K562 (cell line): Measurements from ENCODE around the gene PPIL4. TPM values are rescaled to one million over a fixed set of nuclear protein-coding genes. Genes with fewer than 3 reads are reported as not detected.
A peak's percentile ranks its signal among the peaks of the same experiment; 100 is the strongest.

Experiments used
- ATAC-seq: fragments of 200-7000 bp; cut with Tn5 transposase; 3 replicates; pipeline ENCODE4 v1.9.1; 2020; ENCODE audit warnings: moderate library complexity
- BruUV-seq: library from RNA; stranded (reverse); fragments of 400-500 nt; replicated peaks from 2 replicates; lab custom pipeline; 2021; lab: Mats Ljungman, UMichigan
- CTCF ChIA-PET: fragments of 300-600 bp; formaldehyde crosslinking; extraction: SDS; loops from one replicate; lab custom pipeline; 2021; ENCODE audit warnings: low intra/inter-chr PET ratio; lab: Yijun Ruan, JAX
- POLR2A ChIA-PET: fragments of 300-600, 350-650 bp; sonication (Branson Sonifier 250); formaldehyde crosslinking; extraction: SDS; loops from one replicate; lab custom pipeline; 2021; ENCODE audit warnings: antibody characterized with exemption, inconsistent platforms; lab: Yijun Ruan, JAX
- DNase-seq, 4 experiments: peaks; one replicate each; pipeline versions ENCODE4 v3.0.0 to v3.0.0-alpha.2; 2011 to 2018; ENCODE audit warnings: low spot score in 3 of 4, mixed read lengths in 3 of 4; ENCODE audit errors: extremely low read depth in 1 of 4
- FAIRE-seq: peaks from 2 replicates; lab custom pipeline; 2011; peaks lifted over from hg19 to GRCh38; lab: Jason Lieb, UNC
- H2AFZ ChIP-seq: 2 replicates; pipeline ENCODE4 v1.6.0; 2011; ENCODE audit warnings: low read depth, low read length, control low read depth, inconsistent platforms
- H3K27ac ChIP-seq: fragments of 200-600 bp; 3 replicates; pipeline ENCODE4 v1.8.0; 2011; ENCODE audit warnings: low read depth, mild to moderate bottlenecking, control low read depth, inconsistent platforms, low read length, moderate library complexity, mixed read lengths; ENCODE audit errors: extremely low read depth
- H3K27me3 ChIP-seq, 2 experiments: fragments of 300-600 bp in 1 of 2; 2 replicates in 1 of 2; 3 replicates in 1 of 2; pipeline versions ENCODE4 v1.6.0 to v1.8.0; 2011; ENCODE audit warnings: inconsistent platforms in 2 of 2, low read length in 2 of 2, mild to moderate bottlenecking in 1 of 2, mixed read lengths in 1 of 2, moderate library complexity in 1 of 2; ENCODE audit not compliant: control insufficient read depth in 2 of 2, insufficient read depth in 2 of 2
- H3K36me3 ChIP-seq: fragments of 300-600 bp; 3 replicates; pipeline ENCODE4 v1.8.0; 2011; ENCODE audit warnings: mild to moderate bottlenecking, low read length, inconsistent platforms; ENCODE audit not compliant: control insufficient read depth, insufficient read depth
- H3K4me1 ChIP-seq, 2 experiments: fragments of 200-600 bp in 1 of 2; replicated peaks in 1 of 2; 2 replicates in 1 of 2; 3 replicates in 1 of 2; pipeline versions ENCODE4 v1.5.1 to v1.8.0; 2011; ENCODE audit warnings: inconsistent platforms in 2 of 2, low read length in 2 of 2, mild to moderate bottlenecking in 1 of 2, mixed read lengths in 1 of 2, moderate library complexity in 1 of 2; ENCODE audit not compliant: control insufficient read depth in 2 of 2, insufficient read depth in 2 of 2
- H3K4me2 ChIP-seq: 2 replicates; pipeline ENCODE4 v1.6.1; 2011; ENCODE audit warnings: low read length, control low read depth, inconsistent platforms, mixed read lengths; ENCODE audit not compliant: insufficient read depth
- H3K4me3 ChIP-seq: fragments of 200-600 bp; sonication (generic), shearing (Covaris generic); 2 replicates; pipeline ENCODE4 v1.5.1; 2016; ENCODE audit warnings: control low read depth, inconsistent platforms
- H3K79me2 ChIP-seq: fragments of 200-600 bp; 3 replicates; pipeline ENCODE4 v1.8.0; 2011; ENCODE audit warnings: low read length, inconsistent platforms; ENCODE audit not compliant: control insufficient read depth, insufficient read depth
- H3K9ac ChIP-seq, 2 experiments: 2 replicates each; pipeline versions ENCODE4 v1.6.0 to v1.6.1; 2011; ENCODE audit warnings: low read depth in 2 of 2, low read length in 2 of 2, control low read depth in 1 of 2, inconsistent platforms in 1 of 2, mild to moderate bottlenecking in 1 of 2, mixed read lengths in 1 of 2; ENCODE audit not compliant: insufficient read depth in 1 of 2
- H3K9me1 ChIP-seq: one replicate; pipeline ENCODE4 v1.6.0; 2011; ENCODE audit warnings: inconsistent platforms, mild to moderate bottlenecking, low read length, moderate library complexity; ENCODE audit not compliant: control insufficient read depth, insufficient read depth
- H3K9me3 ChIP-seq: replicated peaks from 2 replicates; pipeline ENCODE4 v1.5.1; 2011; ENCODE audit warnings: low read depth, low read length, inconsistent platforms; ENCODE audit not compliant: control insufficient read depth, insufficient read depth
- H4K20me1 ChIP-seq: replicated peaks from 2 replicates; pipeline ENCODE4 v1.6.1; 2011; ENCODE audit warnings: low read length, inconsistent platforms, mixed read lengths; ENCODE audit not compliant: control insufficient read depth, insufficient read depth
- ARID1B ChIP-seq: fragments of 450-650 bp; IDR thresholded peaks from 2 replicates; pipeline ENCODE4 v1.6.1; 2016; ENCODE audit warnings: antibody characterized with exemption, mild to moderate bottlenecking, inconsistent platforms
- CBFA2T2 ChIP-seq: fragments of 450-650 bp; conservative IDR thresholded peaks from 2 replicates; pipeline ENCODE4 v1.6.1; 2017; ENCODE audit warnings: mild to moderate bottlenecking
- CBFA2T3 ChIP-seq: fragments of 450-650 bp; IDR thresholded peaks from 2 replicates; pipeline ENCODE4 v1.6.1; 2017
- ERF ChIP-seq: fragments of 450-650 bp; formaldehyde crosslinking; IDR thresholded peaks from 2 replicates; pipeline ENCODE4 v1.4.0; 2020; ENCODE audit warnings: mild to moderate bottlenecking, mixed read lengths
- HDAC8 ChIP-seq: fragments of 450-650 bp; IDR thresholded peaks from 2 replicates; pipeline ENCODE4 v1.6.1; 2016; ENCODE audit warnings: mild to moderate bottlenecking, missing genetic modification characterization, moderate library complexity, missing compliant biosample characterization
- MTA2 ChIP-seq: fragments of 450-650 bp; IDR thresholded peaks from 2 replicates; pipeline ENCODE4 v1.6.1; 2016; ENCODE audit warnings: low read depth
- POLR2AphosphoS5 ChIP-seq: IDR thresholded peaks from 2 replicates; pipeline ENCODE4 v1.6.1; 2011; ENCODE audit warnings: mild to moderate bottlenecking, low read depth, low read length, moderate library complexity; ENCODE audit not compliant: control insufficient read depth, insufficient read depth
- SMARCA4 ChIP-seq: fragments of 450-650 bp; IDR thresholded peaks from 2 replicates; pipeline ENCODE4 v1.6.1; 2016
- TAL1 ChIP-seq: fragments of 450-650 bp; IDR thresholded peaks from 2 replicates; pipeline ENCODE4 v1.6.1; 2016; ENCODE audit warnings: mild to moderate bottlenecking
- TBL1XR1 ChIP-seq, 2 experiments: IDR thresholded peaks; 2 replicates each; pipeline ENCODE4 v1.6.1; 2012; ENCODE audit warnings: improper control_type of control experiment in 2 of 2, low read length in 2 of 2, mild to moderate bottlenecking in 1 of 2
- TCF3 ChIP-seq: sonication (generic); formaldehyde crosslinking; IDR thresholded peaks from 2 replicates; pipeline ENCODE4 v1.4.0; 2020; ENCODE audit warnings: mild to moderate bottlenecking, missing genetic modification reagents
- TEAD4 ChIP-seq, 2 experiments: sonication (generic) in 1 of 2; formaldehyde crosslinking in 1 of 2; IDR thresholded peaks; 2 replicates each; pipeline versions ENCODE4 v1.6.1 to v1.8.0; 2012 to 2022; ENCODE audit warnings: borderline replicate concordance in 1 of 2, inconsistent platforms in 1 of 2, low read length in 1 of 2, mild to moderate bottlenecking in 1 of 2, missing genetic modification reagents in 1 of 2
- ZNF384 ChIP-seq: IDR thresholded peaks from 2 replicates; pipeline ENCODE4 v1.6.1; 2012; ENCODE audit warnings: low read depth, low read length, improper control_type of control experiment
- WGBS: fragments of 100-300 bp; shearing (Covaris generic); methylation state at CpG from one replicate; pipeline ENCODE4 v1.1.6; 2016; ENCODE audit warnings: low coverage, mixed read lengths; ENCODE audit not compliant: insufficient coverage; ENCODE audit errors: missing lambda C conversion rate; 5-methylcytosine and 5-hydroxymethylcytosine counted together
- in situ Hi-C: fragments of 300-500 bp; cut with MboI; formaldehyde crosslinking; loops from 4 replicates; pipeline ENCODE4 v1.15.0; 2018; ENCODE audit warnings: inconsistent platforms, mixed read lengths
- intact Hi-C: fragments of 100-400 bp; cut with micrococcal nuclease; formaldehyde crosslinking; loops from 2 replicates; pipeline ENCODE4 v1.14.2; 2022
- polyA plus RNA-seq, 8 experiments: library from polyadenylated mRNA; depleted of rRNA in 4 of 8; stranded (reverse) in 5 of 8; unstranded in 3 of 8; fragments of >200 nt; fragmentation: Nextera tagmentation in 2 of 8; fragmentation: Illumina TruSeq in 1 of 8; extraction: Ambion mirVana in 2 of 8; extraction: Trizol in 1 of 8; gene quantifications; 2 replicates each; pipeline versions ENCODE4 v1.2.1 to v1.2.3, GENCODE V29; 2011 to 2014; ENCODE audit warnings: inconsistent platforms in 1 of 8, missing spikeins in 1 of 8
- total RNA-seq, 7 experiments: library from RNA; depleted of rRNA in 6 of 7; stranded (reverse); fragments of >200 nt in 6 of 7; fragmentation: Illumina TruSeq in 2 of 7; extraction: Trizol in 2 of 7; gene quantifications; 2 replicates each; pipeline versions ENCODE4 v1.2.1 to v1.2.3, GENCODE V29; 2011 to 2021; ENCODE audit warnings: low replicate concordance in 1 of 7
- TF ChIP-seq, protein P1 (sequence below): sonication (generic); formaldehyde crosslinking; IDR thresholded peaks from 2 replicates; pipeline ENCODE4 v1.8.1; 2023; ENCODE audit warnings: mild to moderate bottlenecking, missing genetic modification reagents
- TF ChIP-seq, protein P2 (sequence below): sonication (generic); formaldehyde crosslinking; IDR thresholded peaks from 2 replicates; pipeline ENCODE4 v1.8.0; 2022; ENCODE audit warnings: missing genetic modification reagents, mild to moderate bottlenecking, borderline replicate concordance

Gene PPIL4
- total and polyA plus RNA-seq, 9 of the 15 experiments (the other 6 are each of a cell fraction or from before 2014, with no cell fraction given), result 14.5 to 55.2 (median 45.9) TPM

DNA sequence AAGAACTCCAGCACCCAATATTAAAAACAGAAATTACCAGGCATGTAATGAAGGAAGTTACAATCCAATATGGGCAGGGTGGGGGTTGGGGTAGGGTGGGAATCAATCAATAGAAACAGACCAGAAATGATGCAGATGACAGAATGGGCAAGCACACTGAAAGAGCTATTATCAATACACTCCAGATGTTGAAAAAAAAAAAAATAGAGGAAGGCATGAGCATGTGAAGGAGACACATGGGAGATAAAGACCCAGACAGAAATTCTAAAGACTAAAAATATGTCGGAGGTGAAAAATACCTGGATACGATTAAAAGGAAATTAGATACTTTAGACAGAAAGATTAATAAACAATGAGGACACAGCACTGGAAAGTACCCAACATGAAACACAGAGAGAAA is 42.0 kb downstream of the PPIL4 start:
- H3K9me1 ChIP-seq, result no peaks in the 10 kb centered on the region
- POLR2A ChIA-PET, result interaction anchor here (0.7 to 0.9 kb wide), 3 partner anchors 14 to 316 kb away, joined by 3 read pairs; no protein-coding TSS in a partner anchor
- H3K9ac ChIP-seq, result no peak overlapping the region
- H4K20me1 ChIP-seq, result no peaks in the 10 kb centered on the region
- TF ChIP-seq, protein P1, sequence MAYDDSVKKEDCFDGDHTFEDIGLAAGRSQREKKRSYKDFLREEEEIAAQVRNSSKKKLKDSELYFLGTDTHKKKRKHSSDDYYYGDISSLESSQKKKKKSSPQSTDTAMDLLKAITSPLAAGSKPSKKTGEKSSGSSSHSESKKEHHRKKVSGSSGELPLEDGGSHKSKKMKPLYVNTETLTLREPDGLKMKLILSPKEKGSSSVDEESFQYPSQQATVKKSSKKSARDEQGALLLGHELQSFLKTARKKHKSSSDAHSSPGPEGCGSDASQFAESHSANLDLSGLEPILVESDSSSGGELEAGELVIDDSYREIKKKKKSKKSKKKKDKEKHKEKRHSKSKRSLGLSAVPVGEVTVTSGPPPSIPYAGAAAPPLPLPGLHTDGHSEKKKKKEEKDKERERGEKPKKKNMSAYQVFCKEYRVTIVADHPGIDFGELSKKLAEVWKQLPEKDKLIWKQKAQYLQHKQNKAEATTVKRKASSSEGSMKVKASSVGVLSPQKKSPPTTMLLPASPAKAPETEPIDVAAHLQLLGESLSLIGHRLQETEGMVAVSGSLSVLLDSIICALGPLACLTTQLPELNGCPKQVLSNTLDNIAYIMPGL (CRISPR knock-in tag), result no peak
- TF ChIP-seq CBFA2T3 (peak; percentile 81), TEAD4 (IDR thresholded peaks at IDR 0.05; ENCODE audit: low read length) (peak; percentile 37; the same call in 1 of the 2 replicates), TEAD4 (CRISPR knock-in tag; IDR thresholded peaks at IDR 0.05; ENCODE audit: borderline replicate concordance) (no peak), TAL1 (peak; percentile 69), POLR2AphosphoS5 (0 out of 2 replicates have a peak, but pooled peaks have one; percentile 13), SMARCA4 (peak; percentile 41; the same call in 1 of the 2 replicates), ZNF384 (peak; percentile 88), MTA2 (peak; percentile 45; the same call in 1 of the 2 replicates), CBFA2T2 (peak; percentile 62), TBL1XR1 (IDR thresholded peaks at IDR 0.05; ENCODE audit: low read length in 2 of 2) (no peak), HDAC8 (no peak), TCF3 (CRISPR knock-in tag) (peak; percentile 69), ERF (CRISPR knock-in tag) (no peak), ARID1B (peak; percentile 71)
- TF ChIP-seq, protein P2, sequence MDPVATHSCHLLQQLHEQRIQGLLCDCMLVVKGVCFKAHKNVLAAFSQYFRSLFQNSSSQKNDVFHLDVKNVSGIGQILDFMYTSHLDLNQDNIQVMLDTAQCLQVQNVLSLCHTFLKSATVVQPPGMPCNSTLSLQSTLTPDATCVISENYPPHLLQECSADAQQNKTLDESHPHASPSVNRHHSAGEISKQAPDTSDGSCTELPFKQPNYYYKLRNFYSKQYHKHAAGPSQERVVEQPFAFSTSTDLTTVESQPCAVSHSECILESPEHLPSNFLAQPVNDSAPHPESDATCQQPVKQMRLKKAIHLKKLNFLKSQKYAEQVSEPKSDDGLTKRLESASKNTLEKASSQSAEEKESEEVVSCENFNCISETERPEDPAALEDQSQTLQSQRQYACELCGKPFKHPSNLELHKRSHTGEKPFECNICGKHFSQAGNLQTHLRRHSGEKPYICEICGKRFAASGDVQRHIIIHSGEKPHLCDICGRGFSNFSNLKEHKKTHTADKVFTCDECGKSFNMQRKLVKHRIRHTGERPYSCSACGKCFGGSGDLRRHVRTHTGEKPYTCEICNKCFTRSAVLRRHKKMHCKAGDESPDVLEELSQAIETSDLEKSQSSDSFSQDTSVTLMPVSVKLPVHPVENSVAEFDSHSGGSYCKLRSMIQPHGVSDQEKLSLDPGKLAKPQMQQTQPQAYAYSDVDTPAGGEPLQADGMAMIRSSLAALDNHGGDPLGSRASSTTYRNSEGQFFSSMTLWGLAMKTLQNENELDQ (CRISPR knock-in tag), result no peak
- H3K36me3 ChIP-seq, result peaks cover 12% of the 10 kb centered on the region
- H2AFZ ChIP-seq, result no peak overlapping the region
- no TSS peak for BruUV-seq
- peak in 1 of 4 experiments; percentile 30 for DNase-seq
- no peak for FAIRE-seq
- no peaks in the 10 kb centered on the region for H3K9me3 ChIP-seq
- in situ Hi-C loops, result no loop called here
- no peak overlapping the region for H3K27ac ChIP-seq
- no peak overlapping the region for H3K4me2 ChIP-seq
- H3K4me3 ChIP-seq, result no peak overlapping the region
- H3K4me1 ChIP-seq, result peaks cover 0 to 9% of the 10 kb centered on the region in 2 experiments; a peak in 2 of 5 replicates
- 31% methylated on average over 2 of the region's 2 CpGs for WGBS
- intact Hi-C loops, result no loop called here
- no peaks in the 10 kb centered on the region for H3K27me3 ChIP-seq
- ATAC-seq, result peak; percentile 59
- CTCF ChIA-PET, result no interaction called here
- no peaks in the 10 kb centered on the region for H3K79me2 ChIP-seq
